ENCODE data around the gene PACS1.

The PACS1 gene

GRCh38 chr11:66281001-66281400, 210.9 kb downstream of the PACS1 start:
- no peak for DNase-seq

- DNase-seq, result no peak
Observed at GRCh38 chr11:66281776-66282467, 211.8 kb downstream of the PACS1 start.

- peak; percentile 72 for DNase-seq
Observed at GRCh38 chr11:66282468-66283455, 212.7 kb downstream of the PACS1 start.

GRCh38 chr11:66283461-66284105, 213.5 kb downstream of the PACS1 start:
- no peak for DNase-seq

- no peak for DNase-seq
Observed at GRCh38 chr11:66284526-66285078, 214.5 kb downstream of the PACS1 start.

GRCh38 chr11:66285250-66285947, 215.3 kb downstream of the PACS1 start:
- no peak for DNase-seq

- DNase-seq, result no peak
Observed at GRCh38 chr11:66286699-66287098, 216.6 kb downstream of the PACS1 start.

GRCh38 chr11:66287211-66287888, 217.3 kb downstream of the PACS1 start:
- DNase-seq, result no peak

- no peak for DNase-seq
Observed at GRCh38 chr11:66287889-66288670, 218.0 kb downstream of the PACS1 start.

- DNase-seq, result peak; percentile 98
Observed at GRCh38 chr11:66288671-66289547, 218.8 kb downstream of the PACS1 start, which contains the start of gene YIF1A. TSS of gene YIF1A (minus strand) at chr11:66289143. CDS start at chr11:66288985, 158 bp downstream.

GRCh38 chr11:66289548-66290329, 219.7 kb downstream of the PACS1 start:
- no peak for DNase-seq

- no peak for DNase-seq
Observed at GRCh38 chr11:66290330-66290621, 220.2 kb downstream of the PACS1 start.

GRCh38 chr11:66291303-66291705, 221.2 kb downstream of the PACS1 start:
- DNase-seq, result no peak

- no peak for DNase-seq
Observed at GRCh38 chr11:66291706-66292542, 221.9 kb downstream of the PACS1 start, which contains the start of gene TMEM151A. TSS of gene TMEM151A (plus strand) at chr11:66291894. CDS start at chr11:66292014, 120 bp downstream.

- DNase-seq, result no peak
Observed at GRCh38 chr11:66292543-66293332, 222.7 kb downstream of the PACS1 start.

- no peak for DNase-seq
Observed at GRCh38 chr11:66293352-66293751, 223.3 kb downstream of the PACS1 start.

All from GOT3 (cell line).